H1 (cell line): Measurements from ENCODE around the gene FAM120A. TPM values are rescaled to one million over a fixed set of nuclear protein-coding genes. Genes with fewer than 3 reads are reported as not detected.

Experiments used
- CBX8 ChIP-seq: fragments of 300-800, 300-1000 bp; sonication (generic); IDR thresholded peaks from 2 replicates; pipeline ENCODE4 v1.7.1; 2016; ENCODE audit warnings: low read depth, low read length, borderline replicate concordance
- CHD7 ChIP-seq: fragments of 300-600 bp; sonication (generic); IDR thresholded peaks from 2 replicates; pipeline ENCODE4 v1.7.1; 2012; ENCODE audit warnings: low read length, moderate library complexity, mild to moderate bottlenecking, inconsistent platforms; ENCODE audit not compliant: insufficient replicate concordance
- CTBP2 ChIP-seq: IDR thresholded peaks from 2 replicates; pipeline ENCODE4 v1.7.0; 2011; ENCODE audit warnings: borderline replicate concordance, mild to moderate bottlenecking, moderate library complexity, mixed read lengths, low read length; ENCODE audit not compliant: insufficient read depth, insufficient read length
- SP4 ChIP-seq: IDR thresholded peaks from 2 replicates; pipeline ENCODE4 v1.6.1; 2012; ENCODE audit warnings: low read length, inconsistent platforms
- TAF7 ChIP-seq: optimal IDR thresholded peaks from 2 replicates; pipeline ENCODE3; 2011; ENCODE audit warnings: low read depth, mild to moderate bottlenecking, inconsistent platforms, low read length, moderate library complexity, borderline replicate concordance
- TEAD4 ChIP-seq: IDR thresholded peaks from 2 replicates; pipeline ENCODE4 v1.6.1; 2012; ENCODE audit warnings: low read depth, low read length, inconsistent platforms, mixed read lengths
- polyA plus RNA-seq, 7 experiments: library from polyadenylated mRNA; depleted of rRNA in 3 of 7; stranded (reverse) in 5 of 7; unstranded in 2 of 7; fragments of >200 nt in 5 of 7; fragments of 200-250 nt in 2 of 7; gene quantifications; 1 replicate in 5 of 7; 2 replicates in 1 of 7; 4 replicates in 1 of 7; pipeline versions ENCODE4 v1.2.1 to v1.2.3, GENCODE V29; 2011 to 2013; ENCODE audit warnings: missing spikeins in 2 of 7, mixed read lengths in 2 of 7
- total RNA-seq: library from RNA; stranded (reverse); fragmentation: NEBNext Ultra II Directional; extraction: Animal tissue kit (Norgen Biotek cat#: 25700); gene quantifications from 2 replicates; pipeline ENCODE4 v1.2.1, GENCODE V29; 2021

FAM120A gene
- total and polyA plus RNA-seq, 2 of the 8 experiments (the other 6 are each of a cell fraction or from before 2014, with no cell fraction given) = 24.9 to 54.7 TPM

- no peak for TF ChIP-seq CHD7
- TF ChIP-seq CBX8 = no peak
- TF ChIP-seq SP4 = no peak
- no peak for TF ChIP-seq TAF7
- no peak for TF ChIP-seq TEAD4
- TF ChIP-seq CTBP2 = no peak
Observed at GRCh38 chr9:93612796-93613154, 161.3 kb downstream of the FAM120A start (continued).
